ENCODE data around the gene BMP6.

GRCh38 chr6:7819431-7820015 lies 93.6 kb downstream of the BMP6 start:
- TF ChIP-seq CTCF (conservative IDR thresholded peaks at IDR 0.05; ENCODE audit: low read depth, low read length) (no peak), EZH2phosphoT487 (IDR thresholded peaks at IDR 0.05; ENCODE audit: borderline replicate concordance, low read length) (no peak)

All from PC-3 (cell line).